ENCODE measurements around the gene LCN1. TPM values are rescaled to one million over a fixed set of nuclear protein-coding genes. Genes with fewer than 3 reads are reported as not detected.

LCN1 gene
- total and polyA plus RNA-seq, 2 experiments from 2014 or later: 0.27 TPM; not detected in 1

DNA sequence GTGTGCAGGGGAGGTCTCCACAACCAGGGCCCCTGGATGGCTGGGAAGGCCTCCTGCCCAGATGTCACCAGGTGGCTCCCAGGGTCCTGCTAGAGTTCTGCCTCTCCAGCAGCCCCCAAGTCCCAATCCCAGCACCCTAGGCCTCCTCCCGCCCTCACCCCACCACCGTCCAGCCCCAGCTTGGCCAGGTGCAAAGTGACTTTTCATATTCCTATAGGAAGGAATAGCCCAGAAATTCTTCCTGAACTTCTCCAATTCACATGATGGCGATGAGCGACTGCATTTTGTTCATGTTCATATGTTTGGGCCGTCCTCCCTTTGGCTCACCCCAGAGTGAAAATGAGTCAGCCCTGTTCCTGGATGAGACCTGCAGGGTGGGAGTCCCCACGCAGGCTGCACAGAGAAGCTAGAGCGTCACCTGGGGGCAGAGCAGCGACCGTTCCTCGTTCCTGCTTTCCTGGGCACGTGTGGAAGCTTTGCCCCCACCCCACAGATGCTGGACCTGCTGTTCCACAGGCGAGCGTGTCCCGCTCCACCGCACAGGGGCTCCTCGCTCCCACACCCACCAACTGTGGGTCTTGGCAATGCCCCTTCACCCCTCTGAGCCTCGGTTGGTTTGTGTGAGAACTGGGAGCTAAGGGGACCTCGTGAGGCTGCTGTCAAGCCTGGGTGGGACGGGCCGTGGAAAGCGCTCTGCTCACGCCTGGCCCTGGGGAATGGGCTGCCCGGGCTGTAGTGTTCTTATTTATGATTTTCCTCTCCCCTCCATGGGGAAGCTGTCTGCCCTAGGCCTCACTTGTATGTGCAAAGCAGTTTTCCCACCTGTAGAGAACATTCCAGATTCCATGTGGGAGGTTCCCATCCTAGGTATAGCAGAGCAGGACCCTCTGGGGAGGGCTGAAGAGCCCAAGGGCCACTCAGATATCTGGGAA is 13.9 kb upstream of the LCN1 start:
- Mint-ChIP-seq H3K4me1 (peaks cover 4% of the 10 kb centered on the region; the same call in 2 of the 3 replicates), H3K27ac (no peak overlapping the region), H3K9me3 (no peaks in the 10 kb centered on the region; the same call in 2 of the 3 replicates), H3K27me3 (ENCODE audit: insufficient read depth, low read depth, poor library complexity) (peaks cover 9% of the 10 kb centered on the region), H3K4me3 (no peak overlapping the region), H3K36me3 (ENCODE audit: low read depth) (peaks cover 29% of the 10 kb centered on the region)
- no peaks in the 10 kb centered on the region for H3K9me2 ChIP-seq (ENCODE audit: insufficient read depth)
- H3K27me3 ChIP-seq (ENCODE audit: insufficient read depth): no peaks in the 10 kb centered on the region
- H3K27ac ChIP-seq (ENCODE audit: low read depth): no peak overlapping the region
- no peak overlapping the region for H2AFZ ChIP-seq
- DNase-seq (ENCODE audit: low spot score): no peak
- H3K4me3 ChIP-seq: no peak overlapping the region
- no peaks in the 10 kb centered on the region for H3K4me1 ChIP-seq (ENCODE audit: insufficient read depth)
- ATAC-seq: no peak
- TF ChIP-seq, protein P1, sequence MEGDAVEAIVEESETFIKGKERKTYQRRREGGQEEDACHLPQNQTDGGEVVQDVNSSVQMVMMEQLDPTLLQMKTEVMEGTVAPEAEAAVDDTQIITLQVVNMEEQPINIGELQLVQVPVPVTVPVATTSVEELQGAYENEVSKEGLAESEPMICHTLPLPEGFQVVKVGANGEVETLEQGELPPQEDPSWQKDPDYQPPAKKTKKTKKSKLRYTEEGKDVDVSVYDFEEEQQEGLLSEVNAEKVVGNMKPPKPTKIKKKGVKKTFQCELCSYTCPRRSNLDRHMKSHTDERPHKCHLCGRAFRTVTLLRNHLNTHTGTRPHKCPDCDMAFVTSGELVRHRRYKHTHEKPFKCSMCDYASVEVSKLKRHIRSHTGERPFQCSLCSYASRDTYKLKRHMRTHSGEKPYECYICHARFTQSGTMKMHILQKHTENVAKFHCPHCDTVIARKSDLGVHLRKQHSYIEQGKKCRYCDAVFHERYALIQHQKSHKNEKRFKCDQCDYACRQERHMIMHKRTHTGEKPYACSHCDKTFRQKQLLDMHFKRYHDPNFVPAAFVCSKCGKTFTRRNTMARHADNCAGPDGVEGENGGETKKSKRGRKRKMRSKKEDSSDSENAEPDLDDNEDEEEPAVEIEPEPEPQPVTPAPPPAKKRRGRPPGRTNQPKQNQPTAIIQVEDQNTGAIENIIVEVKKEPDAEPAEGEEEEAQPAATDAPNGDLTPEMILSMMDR (conservative IDR thresholded peaks at IDR 0.05; ENCODE audit: low read depth in 2 of 2): no peak; a peak in 1 of 4 replicates
- TF ChIP-seq CREB1 (CRISPR knock-in tag; IDR thresholded peaks at IDR 0.05; ENCODE audit: low read depth): no peak
- TF ChIP-seq EZH2phosphoT487 (IDR thresholded peaks at IDR 0.05; ENCODE audit: unreplicated experiment): no peak
- no peak for TF ChIP-seq ZNF114 (CRISPR knock-in tag; IDR thresholded peaks at IDR 0.05)
- no peak for TF ChIP-seq EZH2 (IDR thresholded peaks at IDR 0.05; ENCODE audit: low read depth, unreplicated experiment)
- TF ChIP-seq NANOG (IDR thresholded peaks at IDR 0.05; ENCODE audit: borderline replicate concordance): no peak
- TF ChIP-seq POLR2AphosphoS5 (IDR thresholded peaks at IDR 0.05; ENCODE audit: low read depth): no peak
- TF ChIP-seq, protein P2, sequence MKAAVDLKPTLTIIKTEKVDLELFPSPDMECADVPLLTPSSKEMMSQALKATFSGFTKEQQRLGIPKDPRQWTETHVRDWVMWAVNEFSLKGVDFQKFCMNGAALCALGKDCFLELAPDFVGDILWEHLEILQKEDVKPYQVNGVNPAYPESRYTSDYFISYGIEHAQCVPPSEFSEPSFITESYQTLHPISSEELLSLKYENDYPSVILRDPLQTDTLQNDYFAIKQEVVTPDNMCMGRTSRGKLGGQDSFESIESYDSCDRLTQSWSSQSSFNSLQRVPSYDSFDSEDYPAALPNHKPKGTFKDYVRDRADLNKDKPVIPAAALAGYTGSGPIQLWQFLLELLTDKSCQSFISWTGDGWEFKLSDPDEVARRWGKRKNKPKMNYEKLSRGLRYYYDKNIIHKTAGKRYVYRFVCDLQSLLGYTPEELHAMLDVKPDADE (IDR thresholded peaks at IDR 0.05): no peak
- TF ChIP-seq JUNB (IDR thresholded peaks at IDR 0.05; ENCODE audit: unreplicated experiment): no peak
- TF ChIP-seq ZNF331 (CRISPR knock-in tag; IDR thresholded peaks at IDR 0.05; ENCODE audit: low read depth): no peak
- TF ChIP-seq STAT1 (IDR thresholded peaks at IDR 0.05; ENCODE audit: unreplicated experiment): no peak
- TF ChIP-seq, protein P3, sequence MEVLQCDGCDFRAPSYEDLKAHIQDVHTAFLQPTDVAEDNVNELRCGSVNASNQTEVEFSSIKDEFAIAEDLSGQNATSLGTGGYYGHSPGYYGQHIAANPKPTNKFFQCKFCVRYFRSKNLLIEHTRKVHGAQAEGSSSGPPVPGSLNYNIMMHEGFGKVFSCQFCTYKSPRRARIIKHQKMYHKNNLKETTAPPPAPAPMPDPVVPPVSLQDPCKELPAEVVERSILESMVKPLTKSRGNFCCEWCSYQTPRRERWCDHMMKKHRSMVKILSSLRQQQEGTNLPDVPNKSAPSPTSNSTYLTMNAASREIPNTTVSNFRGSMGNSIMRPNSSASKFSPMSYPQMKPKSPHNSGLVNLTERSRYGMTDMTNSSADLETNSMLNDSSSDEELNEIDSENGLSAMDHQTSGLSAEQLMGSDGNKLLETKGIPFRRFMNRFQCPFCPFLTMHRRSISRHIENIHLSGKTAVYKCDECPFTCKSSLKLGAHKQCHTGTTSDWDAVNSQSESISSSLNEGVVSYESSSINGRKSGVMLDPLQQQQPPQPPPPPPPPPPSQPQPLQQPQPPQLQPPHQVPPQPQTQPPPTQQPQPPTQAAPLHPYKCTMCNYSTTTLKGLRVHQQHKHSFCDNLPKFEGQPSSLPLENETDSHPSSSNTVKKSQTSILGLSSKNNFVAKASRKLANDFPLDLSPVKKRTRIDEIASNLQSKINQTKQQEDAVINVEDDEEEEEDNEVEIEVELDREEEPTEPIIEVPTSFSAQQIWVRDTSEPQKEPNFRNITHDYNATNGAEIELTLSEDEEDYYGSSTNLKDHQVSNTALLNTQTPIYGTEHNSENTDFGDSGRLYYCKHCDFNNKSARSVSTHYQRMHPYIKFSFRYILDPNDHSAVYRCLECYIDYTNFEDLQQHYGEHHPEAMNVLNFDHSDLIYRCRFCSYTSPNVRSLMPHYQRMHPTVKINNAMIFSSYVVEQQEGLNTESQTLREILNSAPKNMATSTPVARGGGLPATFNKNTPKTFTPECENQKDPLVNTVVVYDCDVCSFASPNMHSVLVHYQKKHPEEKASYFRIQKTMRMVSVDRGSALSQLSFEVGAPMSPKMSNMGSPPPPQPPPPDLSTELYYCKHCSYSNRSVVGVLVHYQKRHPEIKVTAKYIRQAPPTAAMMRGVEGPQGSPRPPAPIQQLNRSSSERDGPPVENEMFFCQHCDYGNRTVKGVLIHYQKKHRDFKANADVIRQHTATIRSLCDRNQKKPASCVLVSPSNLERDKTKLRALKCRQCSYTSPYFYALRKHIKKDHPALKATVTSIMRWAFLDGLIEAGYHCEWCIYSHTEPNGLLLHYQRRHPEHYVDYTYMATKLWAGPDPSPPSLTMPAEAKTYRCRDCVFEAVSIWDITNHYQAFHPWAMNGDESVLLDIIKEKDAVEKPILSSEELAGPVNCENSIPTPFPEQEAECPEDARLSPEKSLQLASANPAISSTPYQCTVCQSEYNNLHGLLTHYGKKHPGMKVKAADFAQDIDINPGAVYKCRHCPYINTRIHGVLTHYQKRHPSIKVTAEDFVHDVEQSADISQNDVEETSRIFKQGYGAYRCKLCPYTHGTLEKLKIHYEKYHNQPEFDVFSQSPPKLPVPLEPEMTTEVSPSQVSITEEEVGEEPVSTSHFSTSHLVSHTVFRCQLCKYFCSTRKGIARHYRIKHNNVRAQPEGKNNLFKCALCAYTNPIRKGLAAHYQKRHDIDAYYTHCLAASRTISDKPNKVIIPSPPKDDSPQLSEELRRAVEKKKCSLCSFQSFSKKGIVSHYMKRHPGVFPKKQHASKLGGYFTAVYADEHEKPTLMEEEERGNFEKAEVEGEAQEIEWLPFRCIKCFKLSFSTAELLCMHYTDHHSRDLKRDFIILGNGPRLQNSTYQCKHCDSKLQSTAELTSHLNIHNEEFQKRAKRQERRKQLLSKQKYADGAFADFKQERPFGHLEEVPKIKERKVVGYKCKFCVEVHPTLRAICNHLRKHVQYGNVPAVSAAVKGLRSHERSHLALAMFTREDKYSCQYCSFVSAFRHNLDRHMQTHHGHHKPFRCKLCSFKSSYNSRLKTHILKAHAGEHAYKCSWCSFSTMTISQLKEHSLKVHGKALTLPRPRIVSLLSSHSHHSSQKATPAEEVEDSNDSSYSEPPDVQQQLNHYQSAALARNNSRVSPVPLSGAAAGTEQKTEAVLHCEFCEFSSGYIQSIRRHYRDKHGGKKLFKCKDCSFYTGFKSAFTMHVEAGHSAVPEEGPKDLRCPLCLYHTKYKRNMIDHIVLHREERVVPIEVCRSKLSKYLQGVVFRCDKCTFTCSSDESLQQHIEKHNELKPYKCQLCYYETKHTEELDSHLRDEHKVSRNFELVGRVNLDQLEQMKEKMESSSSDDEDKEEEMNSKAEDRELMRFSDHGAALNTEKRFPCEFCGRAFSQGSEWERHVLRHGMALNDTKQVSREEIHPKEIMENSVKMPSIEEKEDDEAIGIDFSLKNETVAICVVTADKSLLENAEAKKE (CRISPR knock-in tag; IDR thresholded peaks at IDR 0.05): no peak
- TF ChIP-seq, protein P4, sequence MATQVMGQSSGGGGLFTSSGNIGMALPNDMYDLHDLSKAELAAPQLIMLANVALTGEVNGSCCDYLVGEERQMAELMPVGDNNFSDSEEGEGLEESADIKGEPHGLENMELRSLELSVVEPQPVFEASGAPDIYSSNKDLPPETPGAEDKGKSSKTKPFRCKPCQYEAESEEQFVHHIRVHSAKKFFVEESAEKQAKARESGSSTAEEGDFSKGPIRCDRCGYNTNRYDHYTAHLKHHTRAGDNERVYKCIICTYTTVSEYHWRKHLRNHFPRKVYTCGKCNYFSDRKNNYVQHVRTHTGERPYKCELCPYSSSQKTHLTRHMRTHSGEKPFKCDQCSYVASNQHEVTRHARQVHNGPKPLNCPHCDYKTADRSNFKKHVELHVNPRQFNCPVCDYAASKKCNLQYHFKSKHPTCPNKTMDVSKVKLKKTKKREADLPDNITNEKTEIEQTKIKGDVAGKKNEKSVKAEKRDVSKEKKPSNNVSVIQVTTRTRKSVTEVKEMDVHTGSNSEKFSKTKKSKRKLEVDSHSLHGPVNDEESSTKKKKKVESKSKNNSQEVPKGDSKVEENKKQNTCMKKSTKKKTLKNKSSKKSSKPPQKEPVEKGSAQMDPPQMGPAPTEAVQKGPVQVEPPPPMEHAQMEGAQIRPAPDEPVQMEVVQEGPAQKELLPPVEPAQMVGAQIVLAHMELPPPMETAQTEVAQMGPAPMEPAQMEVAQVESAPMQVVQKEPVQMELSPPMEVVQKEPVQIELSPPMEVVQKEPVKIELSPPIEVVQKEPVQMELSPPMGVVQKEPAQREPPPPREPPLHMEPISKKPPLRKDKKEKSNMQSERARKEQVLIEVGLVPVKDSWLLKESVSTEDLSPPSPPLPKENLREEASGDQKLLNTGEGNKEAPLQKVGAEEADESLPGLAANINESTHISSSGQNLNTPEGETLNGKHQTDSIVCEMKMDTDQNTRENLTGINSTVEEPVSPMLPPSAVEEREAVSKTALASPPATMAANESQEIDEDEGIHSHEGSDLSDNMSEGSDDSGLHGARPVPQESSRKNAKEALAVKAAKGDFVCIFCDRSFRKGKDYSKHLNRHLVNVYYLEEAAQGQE (IDR thresholded peaks at IDR 0.05; ENCODE audit: unreplicated experiment): no peak
- 0 out of 2 replicates have a peak, but pooled peaks cover 3% of the 10 kb centered on the region for H3K79me2 ChIP-seq (replicated peaks; ENCODE audit: insufficient read depth)
- H3F3A ChIP-seq (replicated peaks; ENCODE audit: low read depth): no peaks in the 10 kb centered on the region
- no peak overlapping the region for H3K4me2 ChIP-seq
- H3K36me3 ChIP-seq (ENCODE audit: insufficient read depth): 0 out of 2 replicates have a peak, but pooled peaks cover 4% of the 10 kb centered on the region
- no peaks in the 10 kb centered on the region for H4K20me1 ChIP-seq (replicated peaks; ENCODE audit: insufficient read depth)

Measured in GM23338 (cell line).